Astrocyte (in vitro differentiated cells and primary cell): ENCODE results near the gene SLC38A11.
"Not testable (repeated sequence)": the region's sequence is repeated elsewhere in the genome, so short reads cannot be mapped to it uniquely, and the experiment has no call there.

Experiments
- CTCF ChIP-seq: IDR thresholded peaks from 2 replicates; pipeline ENCODE4 v1.5.1; 2011; ENCODE audit warnings: low read depth, mild to moderate bottlenecking, inconsistent platforms, low read length, moderate library complexity; ENCODE audit not compliant: insufficient read depth
- EZH2 ChIP-seq: IDR thresholded peaks from 2 replicates; pipeline ENCODE4 v1.6.1; 2012; ENCODE audit warnings: mild to moderate bottlenecking, low read length, inconsistent platforms; ENCODE audit not compliant: insufficient read depth

GRCh38 chr2:164976875-164977470 is 21.6 kb upstream of the SLC38A11 start:
- not testable (repeated sequence) for TF ChIP-seq EZH2, CTCF
